GM19397 (cell line): ENCODE results near the gene SP5.
"Not testable (repeated sequence)": the region's sequence is repeated elsewhere in the genome, so short reads cannot be mapped to it uniquely, and the experiment has no call there.

ENCODE experiments used
- ATAC-seq: cut with Tn5 transposase; IDR thresholded peaks from one replicate; pipeline ENCODE4 v1.9.1; 2021; ENCODE audit warnings: mild to moderate bottlenecking, moderate library complexity; ENCODE audit not compliant: unreplicated experiment

SP5 gene

GRCh38 chr2:170710609-170710979 lies 4.5 kb upstream of the SP5 start:
- no peak for ATAC-seq

- ATAC-seq = no peak
These were observed 3.9 kb upstream of the SP5 start for GRCh38 chr2:170711196-170711773.

GRCh38 chr2:170711774-170712652 lies 3.1 kb upstream of the SP5 start:
- ATAC-seq = no peak

GRCh38 chr2:170712653-170713542 lies 2.2 kb upstream of the SP5 start:
- ATAC-seq = no peak

- no peak for ATAC-seq
These were observed 1.4 kb upstream of the SP5 start for GRCh38 chr2:170713543-170714380.

- no peak for ATAC-seq
These were observed 616 bp upstream of the SP5 start for GRCh38 chr2:170714381-170715061.

GRCh38 chr2:170715932-170716777 lies 1.0 kb downstream of the SP5 start:
- no peak for ATAC-seq

- ATAC-seq = no peak
These were observed 1.9 kb downstream of the SP5 start for GRCh38 chr2:170716851-170717598.

- ATAC-seq = no peak
These were observed 2.4 kb downstream of the SP5 start for GRCh38 chr2:170717599-170717963.

- no peak for ATAC-seq
These were observed 3.0 kb downstream of the SP5 start for GRCh38 chr2:170717991-170718589.

- ATAC-seq = no peak
These were observed 4.7 kb downstream of the SP5 start for GRCh38 chr2:170719810-170720209.

- no peak for ATAC-seq
These were observed 6.5 kb downstream of the SP5 start for GRCh38 chr2:170721678-170722077.

- ATAC-seq = no peak
These were observed 7.2 kb downstream of the SP5 start for GRCh38 chr2:170722301-170722700.

GRCh38 chr2:170723446-170723958 lies 8.4 kb downstream of the SP5 start:
- ATAC-seq = no peak

- ATAC-seq = no peak
These were observed 18.9 kb downstream of the SP5 start for GRCh38 chr2:170733798-170734600.

- ATAC-seq = not testable (repeated sequence)
These were observed 19.5 kb downstream of the SP5 start for GRCh38 chr2:170734601-170735000.

- ATAC-seq = no peak
These were observed 21.5 kb downstream of the SP5 start for GRCh38 chr2:170736628-170737027.
